ENCODE results near the gene NHLRC4. TPM values are rescaled to one million over a fixed set of nuclear protein-coding genes. Genes with fewer than 3 reads are reported as not detected.

The NHLRC4 gene
- total RNA-seq, 1 donor from 2014 or later = 1.4 TPM

DNA sequence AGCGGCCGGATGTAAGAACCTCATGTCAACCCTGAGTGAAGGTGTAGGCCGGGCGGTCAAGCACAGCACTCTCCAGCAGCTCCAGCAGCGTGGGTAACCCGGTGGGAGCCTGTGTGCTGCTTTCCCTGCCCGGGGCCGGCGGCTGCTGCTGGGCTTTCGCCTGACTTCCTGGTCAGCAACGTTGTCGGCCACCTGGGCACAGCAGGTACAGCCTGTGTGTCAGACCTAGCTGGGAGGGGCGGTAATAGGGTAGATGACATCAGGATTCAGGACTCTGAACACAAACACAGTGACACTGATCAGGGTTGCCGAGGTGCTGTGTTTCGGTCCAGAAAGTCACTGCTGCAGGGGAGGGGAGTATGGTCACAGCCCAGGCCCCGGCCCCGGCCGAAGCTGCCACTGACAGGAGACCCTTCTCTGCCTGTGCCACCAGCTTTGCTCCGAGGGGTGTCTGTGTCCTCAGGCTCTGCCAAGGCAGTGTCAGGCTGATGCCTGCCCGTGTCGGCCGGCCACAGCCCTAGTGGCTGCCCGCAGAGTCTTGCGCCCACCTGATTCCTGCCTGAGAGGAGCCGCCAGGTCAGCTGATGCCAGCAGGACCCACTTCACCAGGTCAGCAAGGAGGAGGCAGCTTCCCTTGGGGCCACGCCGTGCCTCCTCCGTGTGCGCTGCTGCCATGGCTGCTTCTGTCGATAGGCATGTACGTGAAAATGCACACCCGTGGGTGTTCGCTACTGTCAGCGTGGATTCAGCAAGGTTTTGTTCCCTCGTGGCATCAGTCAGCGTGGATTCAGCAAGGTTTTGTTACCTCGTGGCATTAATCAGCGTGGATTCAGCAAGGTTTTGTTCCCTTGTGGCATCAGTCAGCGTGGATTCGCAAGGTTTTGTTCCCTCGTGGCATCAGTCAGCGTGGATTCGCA, 32.3 kb downstream of the NHLRC4 start:
- peaks cover 1% of the 10 kb centered on the region for H3K4me1 Mint-ChIP-seq (ENCODE audit: low read depth)
- DNase-seq (ENCODE audit: low spot score, unreplicated experiment) = no peak
- no peaks in the 10 kb centered on the region for H3K9me3 Mint-ChIP-seq (ENCODE audit: low read depth)
- no peak overlapping the region for H3K4me3 Mint-ChIP-seq (ENCODE audit: low read depth)
- no peaks in the 10 kb centered on the region for H3K27me3 Mint-ChIP-seq
- TF ChIP-seq, protein P1, sequence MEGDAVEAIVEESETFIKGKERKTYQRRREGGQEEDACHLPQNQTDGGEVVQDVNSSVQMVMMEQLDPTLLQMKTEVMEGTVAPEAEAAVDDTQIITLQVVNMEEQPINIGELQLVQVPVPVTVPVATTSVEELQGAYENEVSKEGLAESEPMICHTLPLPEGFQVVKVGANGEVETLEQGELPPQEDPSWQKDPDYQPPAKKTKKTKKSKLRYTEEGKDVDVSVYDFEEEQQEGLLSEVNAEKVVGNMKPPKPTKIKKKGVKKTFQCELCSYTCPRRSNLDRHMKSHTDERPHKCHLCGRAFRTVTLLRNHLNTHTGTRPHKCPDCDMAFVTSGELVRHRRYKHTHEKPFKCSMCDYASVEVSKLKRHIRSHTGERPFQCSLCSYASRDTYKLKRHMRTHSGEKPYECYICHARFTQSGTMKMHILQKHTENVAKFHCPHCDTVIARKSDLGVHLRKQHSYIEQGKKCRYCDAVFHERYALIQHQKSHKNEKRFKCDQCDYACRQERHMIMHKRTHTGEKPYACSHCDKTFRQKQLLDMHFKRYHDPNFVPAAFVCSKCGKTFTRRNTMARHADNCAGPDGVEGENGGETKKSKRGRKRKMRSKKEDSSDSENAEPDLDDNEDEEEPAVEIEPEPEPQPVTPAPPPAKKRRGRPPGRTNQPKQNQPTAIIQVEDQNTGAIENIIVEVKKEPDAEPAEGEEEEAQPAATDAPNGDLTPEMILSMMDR (IDR thresholded peaks at IDR 0.05; ENCODE audit: unreplicated experiment) = no peak
- no peak overlapping the region for H3K27ac Mint-ChIP-seq
- H3K36me3 Mint-ChIP-seq (ENCODE audit: insufficient read depth) = peaks cover 11% of the 10 kb centered on the region

DNA sequence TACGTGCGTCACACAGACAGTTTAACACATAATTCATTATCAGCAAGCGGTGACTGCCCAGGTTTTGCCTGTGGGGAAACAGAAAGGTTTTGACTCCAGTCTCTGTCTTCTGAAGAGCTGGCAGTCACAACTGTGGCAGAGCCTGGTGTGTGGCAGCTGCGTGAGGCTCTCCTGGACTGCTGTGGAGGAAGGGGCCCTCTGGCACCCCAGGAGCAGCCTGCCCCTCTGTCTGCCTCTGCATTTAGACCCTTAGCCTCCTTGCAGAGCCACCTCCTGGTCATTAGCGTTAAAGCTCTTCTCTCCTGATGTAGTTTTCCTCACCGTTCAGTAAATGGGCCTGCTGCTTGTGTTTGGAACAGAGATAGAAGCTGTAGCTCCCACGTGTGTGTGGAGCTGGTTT, 34.0 kb downstream of the NHLRC4 start:
- H3K27ac Mint-ChIP-seq = no peak overlapping the region
- peaks cover 20% of the 10 kb centered on the region for H3K36me3 Mint-ChIP-seq (ENCODE audit: insufficient read depth)
- TF ChIP-seq, protein P1 (IDR thresholded peaks at IDR 0.05; ENCODE audit: unreplicated experiment) = no peak
- H3K9me3 Mint-ChIP-seq (ENCODE audit: low read depth) = peaks cover 7% of the 10 kb centered on the region
- H3K4me3 Mint-ChIP-seq (ENCODE audit: low read depth) = no peak overlapping the region
- no peak for DNase-seq (ENCODE audit: low spot score, unreplicated experiment)
- no peaks in the 10 kb centered on the region for H3K4me1 Mint-ChIP-seq (ENCODE audit: low read depth)
- no peaks in the 10 kb centered on the region for H3K27me3 Mint-ChIP-seq

DNA sequence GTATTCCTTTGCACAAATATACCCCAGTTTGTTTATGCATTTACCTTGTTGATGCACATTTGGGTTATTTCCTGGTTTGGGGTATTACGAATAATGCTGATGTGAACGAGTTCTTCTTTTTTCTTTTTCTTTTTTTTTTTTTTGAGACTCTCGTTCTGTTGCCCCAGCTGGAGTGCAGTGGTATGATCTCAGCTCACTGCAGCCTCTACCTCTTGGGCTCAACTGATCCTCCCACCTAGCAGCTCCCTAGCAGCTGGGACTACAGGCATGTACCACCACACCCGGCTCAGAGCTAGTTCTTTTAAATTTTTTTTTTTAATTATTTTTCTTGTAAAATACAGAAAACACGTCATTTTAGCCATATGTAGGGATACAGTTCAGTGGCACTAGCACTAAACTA, 37.1 kb downstream of the NHLRC4 start:
- H3K36me3 Mint-ChIP-seq (ENCODE audit: insufficient read depth) = peaks cover 18% of the 10 kb centered on the region
- no peak overlapping the region for H3K27ac Mint-ChIP-seq
- TF ChIP-seq, protein P1 (IDR thresholded peaks at IDR 0.05; ENCODE audit: unreplicated experiment) = no peak
- H3K9me3 Mint-ChIP-seq (ENCODE audit: low read depth) = peaks cover 7% of the 10 kb centered on the region
- no peak for DNase-seq (ENCODE audit: low spot score, unreplicated experiment)
- no peaks in the 10 kb centered on the region for H3K27me3 Mint-ChIP-seq
- peaks cover 2% of the 10 kb centered on the region for H3K4me1 Mint-ChIP-seq (ENCODE audit: low read depth)
- H3K4me3 Mint-ChIP-seq (ENCODE audit: low read depth) = no peak overlapping the region

- peaks cover 16% of the 10 kb centered on the region for H3K36me3 Mint-ChIP-seq (ENCODE audit: insufficient read depth)
- H3K4me1 Mint-ChIP-seq (ENCODE audit: low read depth) = peaks cover 4% of the 10 kb centered on the region
- no peaks in the 10 kb centered on the region for H3K27me3 Mint-ChIP-seq
- no peak overlapping the region for H3K27ac Mint-ChIP-seq
- no peak overlapping the region for H3K4me3 Mint-ChIP-seq (ENCODE audit: low read depth)
- no peak for DNase-seq (ENCODE audit: low spot score, unreplicated experiment)
- TF ChIP-seq, protein P1 (IDR thresholded peaks at IDR 0.05; ENCODE audit: unreplicated experiment) = no peak
- peaks cover 7% of the 10 kb centered on the region for H3K9me3 Mint-ChIP-seq (ENCODE audit: low read depth)
These were observed 40.0 kb downstream of the NHLRC4 start for GRCh38 chr16:606656-607307.

DNA sequence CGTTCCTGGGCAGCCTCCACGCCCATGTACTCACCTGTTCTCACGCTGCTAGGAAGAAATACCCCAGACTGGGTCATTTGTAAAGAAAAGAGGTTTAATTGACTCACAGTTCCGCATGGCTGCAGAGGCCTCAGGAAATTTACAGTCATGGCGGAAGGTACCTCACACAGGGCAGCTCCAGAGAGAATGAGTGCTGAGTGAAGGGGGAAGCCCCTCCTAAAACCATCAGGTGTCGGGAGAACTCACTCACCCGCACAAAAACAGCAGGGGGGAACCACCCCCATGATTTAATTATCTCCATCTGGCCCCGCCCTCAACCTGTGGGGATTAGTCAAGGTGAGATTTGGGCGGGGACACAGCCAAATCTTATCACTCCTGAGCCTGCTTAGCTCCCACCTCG, 41.2 kb downstream of the NHLRC4 start:
- Mint-ChIP-seq H3K27me3 (no peaks in the 10 kb centered on the region), H3K4me3 (ENCODE audit: low read depth) (no peak overlapping the region), H3K9me3 (ENCODE audit: low read depth) (peaks cover 7% of the 10 kb centered on the region), H3K4me1 (ENCODE audit: low read depth) (peaks cover 4% of the 10 kb centered on the region), H3K36me3 (ENCODE audit: insufficient read depth) (peaks cover 16% of the 10 kb centered on the region), H3K27ac (no peak overlapping the region)
- TF ChIP-seq, protein P1 (IDR thresholded peaks at IDR 0.05; ENCODE audit: unreplicated experiment) = no peak
- DNase-seq (ENCODE audit: low spot score, unreplicated experiment) = no peak

Data from progenitor cell of endocrine pancreas (in vitro differentiated cells).